OCI-LY7 (cell line): ENCODE results near the gene TEKT4. TPM values are rescaled to one million over a fixed set of nuclear protein-coding genes. Genes with fewer than 3 reads are reported as not detected.

Source experiments
- small RNA-seq: library from RNA; depleted of rRNA; stranded (forward); fragments of <200 nt; gene quantifications from one replicate; pipeline ENCODE3, GENCODE V24; 2014
- total RNA-seq, 2 experiments: library from RNA; depleted of rRNA in 1 of 2; stranded (reverse); fragments of >200 nt in 1 of 2; shearing (Covaris generic) in 1 of 2; gene quantifications; 2 replicates each; pipeline ENCODE4 v1.2.3, GENCODE V29; 2014 to 2022

The TEKT4 gene
- total RNA-seq, 2 experiments from 2014 or later, result not detected

Small RNA genes within 50 kb of the gene (small RNA-seq; reads per million reads assigned to genes)
- not detected for gene RNU6-1320P

Other genes starting within 250 kb of the TEKT4 start
- gene MAL, start 154.3 kb downstream of the TEKT4 start, total RNA-seq (2014; rRNA removed; shearing (Covaris generic)), result not detected in 2 replicates
- not detected in 2 replicates for gene MAL, start 154.3 kb downstream of the TEKT4 start, total RNA-seq (2022)